WTC11 (cell line): ENCODE data around the gene ARIH2. TPM values are rescaled to one million over a fixed set of nuclear protein-coding genes. Genes with fewer than 3 reads are reported as not detected.

Experiments
- ATAC-seq: fragments of 200-7000 bp; cut with Tn5 transposase; 2 replicates; pipeline ENCODE4 v1.10.0; 2021; ENCODE audit warnings: mild to moderate bottlenecking, moderate library complexity
- CTCF ChIA-PET: fragments of 300-600 bp; sonication (Branson Sonifier 250); formaldehyde crosslinking; loops from one replicate; lab custom pipeline; 2021; ENCODE audit warnings: antibody characterized with exemption; lab: Charles Lee
- POLR2A ChIA-PET: fragments of 350-600 bp; sonication (Branson Sonifier 250); formaldehyde crosslinking; loops from one replicate; lab custom pipeline; 2021; ENCODE audit warnings: antibody characterized with exemption; lab: Charles Lee
- DNase-seq: peaks from one replicate; pipeline ENCODE4 v3.0.0; 2021; ENCODE audit warnings: low spot score
- H3K27ac Mint-ChIP-seq: 2 replicates; pipeline ENCODE4 v1.8.0; 2021; ENCODE audit warnings: mixed read lengths
- H3K27me3 Mint-ChIP-seq: 2 replicates; pipeline ENCODE4 v1.8.0; 2021; ENCODE audit warnings: low read depth, mild to moderate bottlenecking, moderate library complexity, mixed read lengths
- H3K36me3 Mint-ChIP-seq: 2 replicates; pipeline ENCODE4 v1.8.0; 2021; ENCODE audit warnings: mixed read lengths
- H3K4me1 Mint-ChIP-seq: 2 replicates; pipeline ENCODE4 v1.8.0; 2022; ENCODE audit warnings: mixed read lengths
- H3K4me3 Mint-ChIP-seq: 2 replicates; pipeline ENCODE4 v1.8.0; 2021; ENCODE audit warnings: mild to moderate bottlenecking, moderate library complexity, mixed read lengths
- H3K9me3 Mint-ChIP-seq: 2 replicates; pipeline ENCODE4 v1.8.0; 2021; ENCODE audit warnings: mixed read lengths
- CREB1 ChIP-seq: sonication (generic); formaldehyde crosslinking; IDR thresholded peaks from 2 replicates; pipeline ENCODE4 v1.8.0; 2023; ENCODE audit warnings: mild to moderate bottlenecking, missing genetic modification reagents
- CREM ChIP-seq: sonication (generic); formaldehyde crosslinking; IDR thresholded peaks from 2 replicates; pipeline ENCODE4 v1.8.1; 2022; ENCODE audit warnings: mild to moderate bottlenecking, missing genetic modification reagents, moderate library complexity
- GABPB1 ChIP-seq: sonication (generic); formaldehyde crosslinking; IDR thresholded peaks from 2 replicates; pipeline ENCODE4 v1.8.1; 2023; ENCODE audit warnings: mild to moderate bottlenecking, missing genetic modification reagents
- HMGA2 ChIP-seq: fragments of 250-450 bp; sonication (Bioruptor Pico); IDR thresholded peaks from 2 replicates; pipeline ENCODE4 v1.4.0; 2021; ENCODE audit warnings: mild to moderate bottlenecking, moderate library complexity
- IRF1 ChIP-seq: sonication (generic); formaldehyde crosslinking; IDR thresholded peaks from 2 replicates; pipeline ENCODE4 v1.8.0; 2023; ENCODE audit warnings: missing genetic modification reagents
- JAZF1 ChIP-seq: fragments of 250-450 bp; sonication (Bioruptor Pico); IDR thresholded peaks from 2 replicates; pipeline ENCODE4 v1.9.0; 2021; ENCODE audit warnings: moderate library complexity, mild to moderate bottlenecking, inconsistent platforms
- JUN ChIP-seq: sonication (generic); formaldehyde crosslinking; IDR thresholded peaks from 2 replicates; pipeline ENCODE4 v1.8.0; 2023; ENCODE audit warnings: mild to moderate bottlenecking, missing genetic modification reagents
- MXD4 ChIP-seq: fragments of 250-450 bp; sonication (Bioruptor Pico); IDR thresholded peaks from 2 replicates; pipeline ENCODE4 v1.8.0; 2021; ENCODE audit warnings: mild to moderate bottlenecking, moderate library complexity, borderline replicate concordance
- MYBL2 ChIP-seq: sonication (generic); formaldehyde crosslinking; IDR thresholded peaks from 2 replicates; pipeline ENCODE4 v1.8.1; 2023; ENCODE audit warnings: mild to moderate bottlenecking, moderate library complexity, missing genetic modification reagents
- NFYB ChIP-seq: sonication (generic); formaldehyde crosslinking; conservative IDR thresholded peaks from 2 replicates; pipeline ENCODE4 v1.8.0; 2022; ENCODE audit warnings: low read depth, missing genetic modification reagents
- RELA ChIP-seq: sonication (generic); formaldehyde crosslinking; IDR thresholded peaks from 2 replicates; pipeline ENCODE4 v1.8.1; 2022; ENCODE audit warnings: missing genetic modification reagents, mild to moderate bottlenecking, borderline replicate concordance
- SMAD4 ChIP-seq: sonication (generic); formaldehyde crosslinking; IDR thresholded peaks from 2 replicates; pipeline ENCODE4 v1.8.0; 2022; ENCODE audit warnings: mild to moderate bottlenecking, missing genetic modification reagents
- TEAD1 ChIP-seq: sonication (generic); formaldehyde crosslinking; IDR thresholded peaks from 2 replicates; pipeline ENCODE4 v1.8.0; 2022; ENCODE audit warnings: mild to moderate bottlenecking, missing genetic modification reagents
- ZBTB21 ChIP-seq: sonication (generic); formaldehyde crosslinking; IDR thresholded peaks from 2 replicates; pipeline ENCODE4 v1.8.1; 2023; ENCODE audit warnings: mild to moderate bottlenecking, missing genetic modification reagents, borderline replicate concordance
- ZBTB43 ChIP-seq: sonication (generic); formaldehyde crosslinking; IDR thresholded peaks from 2 replicates; pipeline ENCODE4 v1.8.1; 2023; ENCODE audit warnings: mild to moderate bottlenecking, missing genetic modification reagents
- ZNF416 ChIP-seq: fragments of 250-450 bp; sonication (Bioruptor Pico); IDR thresholded peaks from 2 replicates; pipeline ENCODE4 v1.9.0; 2021; ENCODE audit warnings: mild to moderate bottlenecking, inconsistent platforms
- total RNA-seq: library from RNA; stranded (reverse); gene quantifications from 3 replicates; pipeline ENCODE4 v1.2.3, GENCODE V29; 2021
- TF ChIP-seq, protein P1 (sequence below): sonication (generic); formaldehyde crosslinking; IDR thresholded peaks from 2 replicates; pipeline ENCODE4 v1.8.1; 2023; ENCODE audit warnings: mild to moderate bottlenecking, missing genetic modification reagents
- TF ChIP-seq, protein P2 (sequence below): fragments of 250-450 bp; sonication (Bioruptor Pico); IDR thresholded peaks from 2 replicates; pipeline ENCODE4 v1.9.0; 2021; ENCODE audit warnings: moderate library complexity, mild to moderate bottlenecking, inconsistent platforms, borderline replicate concordance
- TF ChIP-seq, protein P3 (sequence below): fragments of 250-450 bp; sonication (Bioruptor Pico); IDR thresholded peaks from 2 replicates; pipeline ENCODE4 v1.9.0; 2021; ENCODE audit warnings: mild to moderate bottlenecking, borderline replicate concordance
- TF ChIP-seq, protein P4 (sequence below): fragments of 250-450 bp; sonication (Bioruptor Pico); IDR thresholded peaks from 2 replicates; pipeline ENCODE4 v2.1.2; 2022; ENCODE audit warnings: mild to moderate bottlenecking, moderate library complexity
- TF ChIP-seq, protein P5 (sequence below): fragments of 250-450 bp; sonication (Bioruptor Pico); IDR thresholded peaks from 2 replicates; pipeline ENCODE4 v1.9.0; 2021; ENCODE audit warnings: mild to moderate bottlenecking

The ARIH2 gene
- total RNA-seq, 1 experiment from 2014 or later, result 134 TPM

DNA sequence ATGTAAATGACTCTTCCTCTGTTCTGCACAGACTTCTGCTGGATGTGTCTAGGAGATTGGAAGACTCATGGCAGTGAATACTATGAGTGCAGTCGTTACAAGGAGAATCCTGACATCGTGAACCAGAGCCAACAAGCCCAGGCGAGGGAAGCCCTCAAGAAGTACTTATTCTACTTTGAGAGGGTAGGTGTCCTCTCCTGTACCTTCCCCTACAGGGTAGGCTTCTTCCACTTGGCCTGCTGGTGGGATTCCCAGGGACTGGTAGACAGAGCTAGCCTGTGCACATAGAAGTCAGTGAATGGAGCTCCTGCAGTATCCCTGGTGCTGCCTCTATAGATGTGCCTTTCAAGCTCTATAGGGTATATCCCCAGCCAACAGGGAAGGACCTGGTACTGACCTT lies 60.8 kb downstream of the ARIH2 start (continued):
- TF ChIP-seq GABPB1 (CRISPR knock-in tag), result no peak
- TF ChIP-seq CREM, result no peak
- TF ChIP-seq RELA (CRISPR knock-in tag), result no peak
- TF ChIP-seq, protein P1, sequence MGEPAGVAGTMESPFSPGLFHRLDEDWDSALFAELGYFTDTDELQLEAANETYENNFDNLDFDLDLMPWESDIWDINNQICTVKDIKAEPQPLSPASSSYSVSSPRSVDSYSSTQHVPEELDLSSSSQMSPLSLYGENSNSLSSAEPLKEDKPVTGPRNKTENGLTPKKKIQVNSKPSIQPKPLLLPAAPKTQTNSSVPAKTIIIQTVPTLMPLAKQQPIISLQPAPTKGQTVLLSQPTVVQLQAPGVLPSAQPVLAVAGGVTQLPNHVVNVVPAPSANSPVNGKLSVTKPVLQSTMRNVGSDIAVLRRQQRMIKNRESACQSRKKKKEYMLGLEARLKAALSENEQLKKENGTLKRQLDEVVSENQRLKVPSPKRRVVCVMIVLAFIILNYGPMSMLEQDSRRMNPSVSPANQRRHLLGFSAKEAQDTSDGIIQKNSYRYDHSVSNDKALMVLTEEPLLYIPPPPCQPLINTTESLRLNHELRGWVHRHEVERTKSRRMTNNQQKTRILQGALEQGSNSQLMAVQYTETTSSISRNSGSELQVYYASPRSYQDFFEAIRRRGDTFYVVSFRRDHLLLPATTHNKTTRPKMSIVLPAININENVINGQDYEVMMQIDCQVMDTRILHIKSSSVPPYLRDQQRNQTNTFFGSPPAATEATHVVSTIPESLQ (CRISPR knock-in tag), result no peak
- no peak for TF ChIP-seq NFYB
- no peak for TF ChIP-seq ZBTB43
- no peak for TF ChIP-seq TEAD1 (CRISPR knock-in tag)
- TF ChIP-seq HMGA2 (CRISPR knock-in tag), result no peak
- no peak for TF ChIP-seq MYBL2
- no peak for TF ChIP-seq MXD4 (CRISPR knock-in tag)

DNA sequence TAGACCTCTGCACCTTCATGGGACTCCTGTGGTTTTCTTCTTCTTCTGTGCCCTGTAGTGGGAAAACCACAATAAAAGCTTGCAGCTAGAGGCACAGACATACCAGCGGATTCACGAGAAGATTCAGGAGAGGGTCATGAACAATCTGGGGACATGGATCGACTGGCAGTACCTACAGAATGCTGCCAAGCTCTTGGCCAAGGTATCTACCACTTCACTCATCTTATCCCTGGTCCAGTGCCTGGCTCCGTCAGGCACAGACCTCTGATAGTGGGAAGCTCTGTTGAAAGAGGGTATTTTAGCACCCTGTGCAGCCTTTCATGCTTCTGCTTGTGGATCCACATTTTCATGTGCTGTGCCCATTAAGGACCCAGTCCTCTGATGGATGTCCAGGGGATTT lies 61.7 kb downstream of the ARIH2 start:
- DNase-seq (no peak), ATAC-seq (no peak)
- Mint-ChIP-seq H3K27ac (no peak overlapping the region), H3K4me3 (no peak overlapping the region), H3K9me3 (no peaks in the 10 kb centered on the region), H3K27me3 (no peaks in the 10 kb centered on the region), H3K36me3 (peaks cover 58% of the 10 kb centered on the region), H3K4me1 (no peaks in the 10 kb centered on the region)
- CTCF ChIA-PET, result no interaction called here
- TF ChIP-seq, protein P2, sequence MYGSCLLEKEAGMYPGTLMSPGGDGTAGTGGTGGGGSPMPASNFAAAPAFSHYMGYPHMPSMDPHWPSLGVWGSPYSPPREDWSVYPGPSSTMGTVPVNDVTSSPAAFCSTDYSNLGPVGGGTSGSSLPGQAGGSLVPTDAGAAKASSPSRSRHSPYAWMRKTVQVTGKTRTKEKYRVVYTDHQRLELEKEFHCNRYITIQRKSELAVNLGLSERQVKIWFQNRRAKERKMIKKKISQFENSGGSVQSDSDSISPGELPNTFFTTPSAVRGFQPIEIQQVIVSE (CRISPR knock-in tag), result no peak
- TF ChIP-seq JUN (CRISPR knock-in tag) (no peak), MYBL2 (no peak), TEAD1 (CRISPR knock-in tag) (no peak), CREM (no peak)
- TF ChIP-seq, protein P3, sequence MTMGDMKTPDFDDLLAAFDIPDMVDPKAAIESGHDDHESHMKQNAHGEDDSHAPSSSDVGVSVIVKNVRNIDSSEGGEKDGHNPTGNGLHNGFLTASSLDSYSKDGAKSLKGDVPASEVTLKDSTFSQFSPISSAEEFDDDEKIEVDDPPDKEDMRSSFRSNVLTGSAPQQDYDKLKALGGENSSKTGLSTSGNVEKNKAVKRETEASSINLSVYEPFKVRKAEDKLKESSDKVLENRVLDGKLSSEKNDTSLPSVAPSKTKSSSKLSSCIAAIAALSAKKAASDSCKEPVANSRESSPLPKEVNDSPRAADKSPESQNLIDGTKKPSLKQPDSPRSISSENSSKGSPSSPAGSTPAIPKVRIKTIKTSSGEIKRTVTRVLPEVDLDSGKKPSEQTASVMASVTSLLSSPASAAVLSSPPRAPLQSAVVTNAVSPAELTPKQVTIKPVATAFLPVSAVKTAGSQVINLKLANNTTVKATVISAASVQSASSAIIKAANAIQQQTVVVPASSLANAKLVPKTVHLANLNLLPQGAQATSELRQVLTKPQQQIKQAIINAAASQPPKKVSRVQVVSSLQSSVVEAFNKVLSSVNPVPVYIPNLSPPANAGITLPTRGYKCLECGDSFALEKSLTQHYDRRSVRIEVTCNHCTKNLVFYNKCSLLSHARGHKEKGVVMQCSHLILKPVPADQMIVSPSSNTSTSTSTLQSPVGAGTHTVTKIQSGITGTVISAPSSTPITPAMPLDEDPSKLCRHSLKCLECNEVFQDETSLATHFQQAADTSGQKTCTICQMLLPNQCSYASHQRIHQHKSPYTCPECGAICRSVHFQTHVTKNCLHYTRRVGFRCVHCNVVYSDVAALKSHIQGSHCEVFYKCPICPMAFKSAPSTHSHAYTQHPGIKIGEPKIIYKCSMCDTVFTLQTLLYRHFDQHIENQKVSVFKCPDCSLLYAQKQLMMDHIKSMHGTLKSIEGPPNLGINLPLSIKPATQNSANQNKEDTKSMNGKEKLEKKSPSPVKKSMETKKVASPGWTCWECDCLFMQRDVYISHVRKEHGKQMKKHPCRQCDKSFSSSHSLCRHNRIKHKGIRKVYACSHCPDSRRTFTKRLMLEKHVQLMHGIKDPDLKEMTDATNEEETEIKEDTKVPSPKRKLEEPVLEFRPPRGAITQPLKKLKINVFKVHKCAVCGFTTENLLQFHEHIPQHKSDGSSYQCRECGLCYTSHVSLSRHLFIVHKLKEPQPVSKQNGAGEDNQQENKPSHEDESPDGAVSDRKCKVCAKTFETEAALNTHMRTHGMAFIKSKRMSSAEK (CRISPR knock-in tag), result no peak
- POLR2A ChIA-PET, result no interaction called here

DNA sequence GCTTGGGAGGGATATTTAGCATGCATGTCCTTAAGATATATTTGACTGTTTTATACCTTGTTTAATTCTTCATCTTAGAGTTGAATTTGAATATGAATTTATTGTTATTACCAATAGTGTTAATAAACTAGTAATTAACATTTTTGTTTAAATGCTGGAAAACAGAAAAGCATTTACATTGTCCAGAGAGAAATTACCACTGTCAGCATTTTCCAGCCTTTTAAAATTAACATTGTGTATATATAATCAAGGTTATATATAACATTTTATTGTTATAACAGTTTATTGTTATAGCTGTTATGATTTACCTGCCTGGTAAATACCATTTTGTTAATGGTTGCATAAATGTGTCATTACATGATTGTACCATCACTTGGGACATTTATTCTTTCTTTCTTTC lies 63.4 kb downstream of the ARIH2 start:
- Mint-ChIP-seq H3K9me3 (no peaks in the 10 kb centered on the region), H3K4me3 (no peak overlapping the region)
- CTCF ChIA-PET, result no interaction called here
- TF ChIP-seq CREB1 (no peak), JAZF1 (no peak), IRF1 (no peak), SMAD4 (no peak), ZNF416 (CRISPR knock-in tag) (no peak), ZBTB21 (no peak)
- TF ChIP-seq, protein P4, sequence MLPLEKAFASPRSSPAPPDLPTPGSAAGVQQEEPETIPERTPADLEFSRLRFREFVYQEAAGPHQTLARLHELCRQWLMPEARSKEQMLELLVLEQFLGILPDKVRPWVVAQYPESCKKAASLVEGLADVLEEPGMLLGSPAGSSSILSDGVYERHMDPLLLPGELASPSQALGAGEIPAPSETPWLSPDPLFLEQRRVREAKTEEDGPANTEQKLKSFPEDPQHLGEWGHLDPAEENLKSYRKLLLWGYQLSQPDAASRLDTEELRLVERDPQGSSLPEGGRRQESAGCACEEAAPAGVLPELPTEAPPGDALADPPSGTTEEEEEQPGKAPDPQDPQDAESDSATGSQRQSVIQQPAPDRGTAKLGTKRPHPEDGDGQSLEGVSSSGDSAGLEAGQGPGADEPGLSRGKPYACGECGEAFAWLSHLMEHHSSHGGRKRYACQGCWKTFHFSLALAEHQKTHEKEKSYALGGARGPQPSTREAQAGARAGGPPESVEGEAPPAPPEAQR (CRISPR knock-in tag), result no peak
- TF ChIP-seq, protein P5, sequence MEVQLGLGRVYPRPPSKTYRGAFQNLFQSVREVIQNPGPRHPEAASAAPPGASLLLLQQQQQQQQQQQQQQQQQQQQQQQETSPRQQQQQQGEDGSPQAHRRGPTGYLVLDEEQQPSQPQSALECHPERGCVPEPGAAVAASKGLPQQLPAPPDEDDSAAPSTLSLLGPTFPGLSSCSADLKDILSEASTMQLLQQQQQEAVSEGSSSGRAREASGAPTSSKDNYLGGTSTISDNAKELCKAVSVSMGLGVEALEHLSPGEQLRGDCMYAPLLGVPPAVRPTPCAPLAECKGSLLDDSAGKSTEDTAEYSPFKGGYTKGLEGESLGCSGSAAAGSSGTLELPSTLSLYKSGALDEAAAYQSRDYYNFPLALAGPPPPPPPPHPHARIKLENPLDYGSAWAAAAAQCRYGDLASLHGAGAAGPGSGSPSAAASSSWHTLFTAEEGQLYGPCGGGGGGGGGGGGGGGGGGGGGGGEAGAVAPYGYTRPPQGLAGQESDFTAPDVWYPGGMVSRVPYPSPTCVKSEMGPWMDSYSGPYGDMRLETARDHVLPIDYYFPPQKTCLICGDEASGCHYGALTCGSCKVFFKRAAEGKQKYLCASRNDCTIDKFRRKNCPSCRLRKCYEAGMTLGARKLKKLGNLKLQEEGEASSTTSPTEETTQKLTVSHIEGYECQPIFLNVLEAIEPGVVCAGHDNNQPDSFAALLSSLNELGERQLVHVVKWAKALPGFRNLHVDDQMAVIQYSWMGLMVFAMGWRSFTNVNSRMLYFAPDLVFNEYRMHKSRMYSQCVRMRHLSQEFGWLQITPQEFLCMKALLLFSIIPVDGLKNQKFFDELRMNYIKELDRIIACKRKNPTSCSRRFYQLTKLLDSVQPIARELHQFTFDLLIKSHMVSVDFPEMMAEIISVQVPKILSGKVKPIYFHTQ (CRISPR knock-in tag), result no peak

More for the DNA sequence above, 63.4 kb downstream of the ARIH2 start:
- Mint-ChIP-seq H3K27me3 (no peaks in the 10 kb centered on the region), H3K4me1 (no peaks in the 10 kb centered on the region), H3K36me3 (peaks cover 45% of the 10 kb centered on the region), H3K27ac (no peak overlapping the region)
- DNase-seq, result no peak
- no peak for ATAC-seq
- POLR2A ChIA-PET, result no interaction called here
